Nephron (organoid): ENCODE results near the gene ANXA4.

Experiments
- H3K27ac Mint-ChIP-seq, 3 experiments: 2 replicates each; pipeline ENCODE4 v1.8.0; 2020; ENCODE audit warnings: mixed read lengths in 3 of 3, mild to moderate bottlenecking in 2 of 3, moderate library complexity in 1 of 3
- H3K27me3 Mint-ChIP-seq: 2 replicates; pipeline ENCODE4 v1.8.0; 2021; ENCODE audit warnings: low read depth, mild to moderate bottlenecking, moderate library complexity, mixed read lengths
- H3K36me3 Mint-ChIP-seq: 2 replicates; pipeline ENCODE4 v1.8.0; 2020; ENCODE audit warnings: low read depth, mixed read lengths
- H3K4me1 Mint-ChIP-seq: 2 replicates; pipeline ENCODE4 v1.8.0; 2020; ENCODE audit warnings: mixed read lengths
- H3K4me3 Mint-ChIP-seq, 3 experiments: 2 replicates each; pipeline ENCODE4 v1.8.0; 2020; ENCODE audit warnings: mild to moderate bottlenecking in 3 of 3, mixed read lengths in 3 of 3, moderate library complexity in 2 of 3
- H3K9me3 Mint-ChIP-seq: 2 replicates; pipeline ENCODE4 v1.8.0; 2020; ENCODE audit warnings: mixed read lengths
- TF ChIP-seq, protein P1 (sequence below), 3 experiments: fragments of 200-600 bp; sonication (generic); IDR thresholded peaks; one replicate each; pipeline ENCODE4 v1.5.0; 2021; ENCODE audit warnings: antibody characterized with exemption in 3 of 3; ENCODE audit not compliant: unreplicated experiment in 3 of 3

The ANXA4 gene

GRCh38 chr2:69764286-69765095 lies 22.6 kb downstream of the ANXA4 start:
- peaks cover 38% of the 10 kb centered on the region for H3K4me1 Mint-ChIP-seq
- no peaks in the 10 kb centered on the region for H3K36me3 Mint-ChIP-seq
- peak overlapping the region in 2 of 3 experiments; percentile 13 to 34 for H3K27ac Mint-ChIP-seq
- H3K9me3 Mint-ChIP-seq = no peaks in the 10 kb centered on the region
- H3K27me3 Mint-ChIP-seq = no peaks in the 10 kb centered on the region
- H3K4me3 Mint-ChIP-seq = no peak overlapping the region
- TF ChIP-seq, protein P1, sequence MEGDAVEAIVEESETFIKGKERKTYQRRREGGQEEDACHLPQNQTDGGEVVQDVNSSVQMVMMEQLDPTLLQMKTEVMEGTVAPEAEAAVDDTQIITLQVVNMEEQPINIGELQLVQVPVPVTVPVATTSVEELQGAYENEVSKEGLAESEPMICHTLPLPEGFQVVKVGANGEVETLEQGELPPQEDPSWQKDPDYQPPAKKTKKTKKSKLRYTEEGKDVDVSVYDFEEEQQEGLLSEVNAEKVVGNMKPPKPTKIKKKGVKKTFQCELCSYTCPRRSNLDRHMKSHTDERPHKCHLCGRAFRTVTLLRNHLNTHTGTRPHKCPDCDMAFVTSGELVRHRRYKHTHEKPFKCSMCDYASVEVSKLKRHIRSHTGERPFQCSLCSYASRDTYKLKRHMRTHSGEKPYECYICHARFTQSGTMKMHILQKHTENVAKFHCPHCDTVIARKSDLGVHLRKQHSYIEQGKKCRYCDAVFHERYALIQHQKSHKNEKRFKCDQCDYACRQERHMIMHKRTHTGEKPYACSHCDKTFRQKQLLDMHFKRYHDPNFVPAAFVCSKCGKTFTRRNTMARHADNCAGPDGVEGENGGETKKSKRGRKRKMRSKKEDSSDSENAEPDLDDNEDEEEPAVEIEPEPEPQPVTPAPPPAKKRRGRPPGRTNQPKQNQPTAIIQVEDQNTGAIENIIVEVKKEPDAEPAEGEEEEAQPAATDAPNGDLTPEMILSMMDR (IDR thresholded peaks at IDR 0.05; ENCODE audit: unreplicated experiment in 3 of 3) = no peak

GRCh38 chr2:69765096-69765380 lies 23.1 kb downstream of the ANXA4 start:
- Mint-ChIP-seq H3K4me3 (no peak overlapping the region), H3K27ac (peak overlapping the region in 2 of 3 experiments; percentile 36 to 64), H3K9me3 (no peaks in the 10 kb centered on the region), H3K27me3 (no peaks in the 10 kb centered on the region), H3K36me3 (no peaks in the 10 kb centered on the region), H3K4me1 (peaks cover 41% of the 10 kb centered on the region)
- TF ChIP-seq, protein P1 (IDR thresholded peaks at IDR 0.05; ENCODE audit: unreplicated experiment in 3 of 3) = no peak

DNA sequence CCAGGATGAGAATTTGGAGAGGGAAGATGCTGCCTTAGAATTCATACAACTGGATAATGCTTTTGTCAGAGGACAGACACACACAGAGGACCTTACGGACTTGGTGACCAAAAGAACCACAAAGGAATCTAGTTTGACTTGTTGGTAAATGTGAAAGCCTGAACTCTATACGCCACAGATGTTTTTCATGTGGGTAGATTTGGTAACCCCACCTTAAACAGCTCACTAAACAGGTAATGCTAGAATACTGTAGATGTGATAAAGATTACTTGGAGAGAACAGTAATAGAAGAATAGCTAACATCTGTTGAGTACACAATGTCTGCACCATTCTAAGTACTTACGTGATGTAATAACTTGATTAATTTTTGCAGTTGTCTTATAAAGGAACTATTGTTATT lies 24.1 kb downstream of the ANXA4 start:
- peak overlapping the region; percentile 36 to 64 (median 38) for H3K27ac Mint-ChIP-seq
- TF ChIP-seq, protein P1 (IDR thresholded peaks at IDR 0.05; ENCODE audit: unreplicated experiment in 3 of 3) = no peak
- no peaks in the 10 kb centered on the region for H3K27me3 Mint-ChIP-seq
- H3K36me3 Mint-ChIP-seq = no peaks in the 10 kb centered on the region
- peaks cover 46% of the 10 kb centered on the region for H3K4me1 Mint-ChIP-seq
- no peaks in the 10 kb centered on the region for H3K9me3 Mint-ChIP-seq
- H3K4me3 Mint-ChIP-seq = no peak overlapping the region

GRCh38 chr2:69767034-69767433 lies 25.1 kb downstream of the ANXA4 start:
- Mint-ChIP-seq H3K27ac (peak overlapping the region; percentile 66 to 93 (median 67)), H3K4me3 (no peak overlapping the region), H3K27me3 (no peaks in the 10 kb centered on the region)

DNA sequence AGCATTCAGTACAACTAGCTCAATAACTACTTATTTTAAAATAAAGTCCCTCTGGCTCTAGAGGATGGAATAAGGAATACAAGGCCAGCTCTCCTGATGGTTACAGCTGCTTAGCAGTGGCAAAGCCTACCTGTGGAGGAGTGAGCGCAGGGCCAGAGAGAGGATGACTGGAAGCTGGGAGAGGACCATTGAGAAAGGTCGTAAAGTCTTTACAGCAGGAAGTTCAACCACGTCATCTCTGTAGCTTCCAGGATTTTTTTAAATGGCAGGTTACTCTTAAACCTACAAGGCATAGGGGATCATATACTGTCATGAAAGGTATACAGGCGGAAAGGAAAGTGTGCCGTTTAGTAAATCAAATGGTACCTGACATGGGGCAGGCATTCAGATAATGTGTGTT lies 26.3 kb downstream of the ANXA4 start:
- Mint-ChIP-seq H3K36me3 (no peaks in the 10 kb centered on the region), H3K27ac (peak overlapping the region in 1 of 3 experiments; percentile 23), H3K9me3 (no peaks in the 10 kb centered on the region), H3K4me3 (no peak overlapping the region), H3K27me3 (no peaks in the 10 kb centered on the region), H3K4me1 (peaks cover 51% of the 10 kb centered on the region)
- TF ChIP-seq, protein P1 (IDR thresholded peaks at IDR 0.05; ENCODE audit: unreplicated experiment in 3 of 3) = no peak

More at GRCh38 chr2:69767034-69767433, 25.1 kb downstream of the ANXA4 start:
- no peaks in the 10 kb centered on the region for H3K9me3 Mint-ChIP-seq
- peaks cover 51% of the 10 kb centered on the region for H3K4me1 Mint-ChIP-seq
- TF ChIP-seq, protein P1 (IDR thresholded peaks at IDR 0.05; ENCODE audit: unreplicated experiment in 3 of 3) = peak in 1 of 3 experiments; percentile 9
- no peaks in the 10 kb centered on the region for H3K36me3 Mint-ChIP-seq

GRCh38 chr2:69768789-69769188 lies 26.9 kb downstream of the ANXA4 start:
- Mint-ChIP-seq H3K27ac (peak overlapping the region in 2 of 3 experiments; percentile 23 to 73), H3K4me1 (peaks cover 51% of the 10 kb centered on the region), H3K36me3 (no peaks in the 10 kb centered on the region), H3K4me3 (no peak overlapping the region), H3K9me3 (no peaks in the 10 kb centered on the region), H3K27me3 (no peaks in the 10 kb centered on the region)
- TF ChIP-seq, protein P1 (IDR thresholded peaks at IDR 0.05; ENCODE audit: unreplicated experiment in 3 of 3) = no peak
